GM18508 (cell line): ENCODE data around the gene MPPED1.

ENCODE experiments used
- ATAC-seq: cut with Tn5 transposase; IDR thresholded peaks from one replicate; pipeline ENCODE4 v1.9.1; 2021; ENCODE audit warnings: moderate number of reproducible peaks; ENCODE audit not compliant: insufficient read depth, unreplicated experiment

MPPED1 gene

GRCh38 chr22:43411869-43412807, at the start of gene MPPED1:
Gene MPPED1, plus strand, starts transcription at chr22:43412014. Its CDS starts 12,972 bp downstream, at chr22:43424986.
- no peak for ATAC-seq

GRCh38 chr22:43363315-43364168, 48.3 kb upstream of the MPPED1 start:
- ATAC-seq: no peak

- no peak for ATAC-seq
These were observed 47.7 kb upstream of the MPPED1 start for GRCh38 chr22:43364169-43364435.

GRCh38 chr22:43365715-43366440, 45.9 kb upstream of the MPPED1 start:
- ATAC-seq: no peak

- no peak for ATAC-seq
These were observed 41.8 kb upstream of the MPPED1 start for GRCh38 chr22:43370036-43370435.

- no peak for ATAC-seq
These were observed 35.8 kb upstream of the MPPED1 start for GRCh38 chr22:43375951-43376455.

- ATAC-seq: no peak
These were observed 34.9 kb upstream of the MPPED1 start for GRCh38 chr22:43376765-43377547.

GRCh38 chr22:43377548-43377895, 34.3 kb upstream of the MPPED1 start:
- ATAC-seq: no peak

GRCh38 chr22:43377896-43378704, 33.7 kb upstream of the MPPED1 start:
- no peak for ATAC-seq

- ATAC-seq: no peak
These were observed 30.1 kb upstream of the MPPED1 start for GRCh38 chr22:43381693-43382092.

- no peak for ATAC-seq
These were observed 27.0 kb upstream of the MPPED1 start for GRCh38 chr22:43384863-43385262.

GRCh38 chr22:43385770-43386641, 25.8 kb upstream of the MPPED1 start:
- no peak for ATAC-seq

GRCh38 chr22:43387815-43388214, 24.0 kb upstream of the MPPED1 start:
- ATAC-seq: no peak

GRCh38 chr22:43388420-43388851, 23.4 kb upstream of the MPPED1 start:
- no peak for ATAC-seq

GRCh38 chr22:43389227-43389836, 22.5 kb upstream of the MPPED1 start:
- no peak for ATAC-seq

- ATAC-seq: no peak
These were observed 21.6 kb upstream of the MPPED1 start for GRCh38 chr22:43390166-43390565.

GRCh38 chr22:43390872-43391271, 20.9 kb upstream of the MPPED1 start:
- ATAC-seq: no peak

- no peak for ATAC-seq
These were observed 20.5 kb upstream of the MPPED1 start for GRCh38 chr22:43391306-43391705.
